GM06990 (cell line): ENCODE data around the gene TMEM39A.

Source experiments
- DNase-seq: peaks from one replicate; pipeline ENCODE4 v3.0.0-alpha.2; 2011; ENCODE audit not compliant: insufficient read length; ENCODE audit errors: extremely low read depth
- H3K27me3 ChIP-seq: replicated peaks from 2 replicates; pipeline ENCODE4 v1.6.0; 2011; ENCODE audit warnings: low read length; ENCODE audit not compliant: control insufficient read depth, insufficient read depth
- H3K36me3 ChIP-seq: 2 replicates; pipeline ENCODE4 v1.5.1; 2011; ENCODE audit warnings: low read length; ENCODE audit not compliant: control insufficient read depth, insufficient read depth
- H3K4me3 ChIP-seq: replicated peaks from 2 replicates; pipeline ENCODE4 v1.5.1; 2011; ENCODE audit warnings: low read depth, mild to moderate bottlenecking, control low read depth, low read length
- TF ChIP-seq, protein P1 (sequence below): IDR thresholded peaks from 2 replicates; pipeline ENCODE4 v1.5.1; 2011; ENCODE audit warnings: low read length, control low read depth, mild to moderate bottlenecking, inconsistent platforms; ENCODE audit not compliant: insufficient read depth, poor library complexity, severe bottlenecking

Gene TMEM39A

DNA sequence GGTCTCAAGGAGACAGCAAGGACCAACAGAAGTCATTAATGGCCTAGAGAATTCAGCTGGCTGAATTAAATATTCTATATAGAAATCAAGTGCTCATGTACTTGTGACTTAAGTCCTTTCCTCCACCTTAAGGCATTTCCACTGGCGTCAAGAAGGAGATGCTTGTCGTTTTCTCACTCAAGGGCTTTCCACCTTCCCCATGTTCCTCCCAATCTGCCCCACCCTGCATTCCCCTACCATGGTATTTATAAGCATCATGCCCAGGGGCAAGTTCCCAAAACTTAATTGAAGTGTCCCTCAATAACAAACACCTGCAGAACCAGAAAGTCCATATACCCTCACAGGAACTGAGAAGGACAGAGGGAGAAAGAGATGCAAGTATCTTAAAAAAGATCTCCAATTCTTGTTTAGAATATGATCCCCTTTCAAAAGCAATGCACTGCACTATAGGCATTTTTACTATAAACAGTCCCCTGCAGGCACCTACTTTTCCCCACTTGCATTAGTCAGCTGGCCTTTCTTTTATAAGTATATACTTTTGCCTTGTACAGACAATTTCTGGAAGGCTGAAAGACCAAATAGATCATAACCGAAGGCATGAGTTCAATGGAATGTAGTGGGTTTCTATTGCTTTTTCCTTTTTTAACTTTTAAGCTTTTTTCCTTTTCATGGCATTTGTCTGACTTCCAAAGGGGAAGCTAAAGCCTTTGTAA is 29.6 kb downstream of the TMEM39A start:
- no peaks in the 10 kb centered on the region for H3K27me3 ChIP-seq
- no peak overlapping the region for H3K4me3 ChIP-seq
- TF ChIP-seq, protein P1, sequence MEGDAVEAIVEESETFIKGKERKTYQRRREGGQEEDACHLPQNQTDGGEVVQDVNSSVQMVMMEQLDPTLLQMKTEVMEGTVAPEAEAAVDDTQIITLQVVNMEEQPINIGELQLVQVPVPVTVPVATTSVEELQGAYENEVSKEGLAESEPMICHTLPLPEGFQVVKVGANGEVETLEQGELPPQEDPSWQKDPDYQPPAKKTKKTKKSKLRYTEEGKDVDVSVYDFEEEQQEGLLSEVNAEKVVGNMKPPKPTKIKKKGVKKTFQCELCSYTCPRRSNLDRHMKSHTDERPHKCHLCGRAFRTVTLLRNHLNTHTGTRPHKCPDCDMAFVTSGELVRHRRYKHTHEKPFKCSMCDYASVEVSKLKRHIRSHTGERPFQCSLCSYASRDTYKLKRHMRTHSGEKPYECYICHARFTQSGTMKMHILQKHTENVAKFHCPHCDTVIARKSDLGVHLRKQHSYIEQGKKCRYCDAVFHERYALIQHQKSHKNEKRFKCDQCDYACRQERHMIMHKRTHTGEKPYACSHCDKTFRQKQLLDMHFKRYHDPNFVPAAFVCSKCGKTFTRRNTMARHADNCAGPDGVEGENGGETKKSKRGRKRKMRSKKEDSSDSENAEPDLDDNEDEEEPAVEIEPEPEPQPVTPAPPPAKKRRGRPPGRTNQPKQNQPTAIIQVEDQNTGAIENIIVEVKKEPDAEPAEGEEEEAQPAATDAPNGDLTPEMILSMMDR, result no peak
- DNase-seq, result no peak
- peaks cover 23% of the 10 kb centered on the region for H3K36me3 ChIP-seq

DNA sequence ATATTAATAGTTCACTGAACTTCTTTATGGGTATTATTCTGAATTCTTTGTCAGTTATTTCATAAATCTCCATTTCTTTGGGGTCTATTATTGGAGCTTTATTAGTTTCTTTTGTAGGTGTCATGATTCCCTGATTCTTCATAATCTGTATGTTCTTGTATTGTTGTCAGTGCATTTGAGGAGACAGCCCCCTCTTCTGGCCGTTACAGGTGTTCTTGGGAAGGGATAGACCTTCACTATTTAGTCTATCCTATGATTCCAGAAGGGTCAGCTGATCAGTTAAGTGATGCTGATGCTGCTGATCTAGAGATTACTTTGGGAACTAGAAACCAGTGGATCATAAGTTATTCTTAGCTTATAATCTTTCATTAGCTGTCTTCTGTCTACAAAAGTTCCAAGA is 34.9 kb downstream of the TMEM39A start:
- DNase-seq, result no peak
- Histone ChIP-seq H3K36me3 (peaks cover 11% of the 10 kb centered on the region), H3K27me3 (no peaks in the 10 kb centered on the region), H3K4me3 (no peak overlapping the region)
- TF ChIP-seq, protein P1, result no peak

DNA sequence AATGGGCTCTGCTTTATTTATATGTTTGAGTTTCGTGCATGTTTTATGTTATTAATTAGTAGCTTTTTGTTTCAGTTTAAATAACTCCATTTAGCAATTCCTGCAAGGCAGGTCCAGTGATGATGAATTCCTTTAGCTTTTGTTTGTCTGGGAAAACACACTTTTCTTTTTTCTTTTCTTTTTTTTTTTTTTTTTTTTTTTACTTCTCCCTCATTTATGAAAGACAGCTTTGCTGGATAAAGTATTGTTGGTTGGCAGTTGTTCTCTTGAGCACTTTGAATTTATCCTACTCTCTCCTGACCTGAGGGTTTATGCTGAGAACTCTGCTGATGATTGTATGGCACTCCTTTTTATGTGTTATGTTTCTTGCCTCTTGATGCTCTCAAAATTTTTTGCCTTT is 35.7 kb downstream of the TMEM39A start:
- Histone ChIP-seq H3K36me3 (peaks cover 10% of the 10 kb centered on the region), H3K4me3 (no peak overlapping the region), H3K27me3 (no peaks in the 10 kb centered on the region)
- TF ChIP-seq, protein P1, result no peak
- DNase-seq, result no peak

DNA sequence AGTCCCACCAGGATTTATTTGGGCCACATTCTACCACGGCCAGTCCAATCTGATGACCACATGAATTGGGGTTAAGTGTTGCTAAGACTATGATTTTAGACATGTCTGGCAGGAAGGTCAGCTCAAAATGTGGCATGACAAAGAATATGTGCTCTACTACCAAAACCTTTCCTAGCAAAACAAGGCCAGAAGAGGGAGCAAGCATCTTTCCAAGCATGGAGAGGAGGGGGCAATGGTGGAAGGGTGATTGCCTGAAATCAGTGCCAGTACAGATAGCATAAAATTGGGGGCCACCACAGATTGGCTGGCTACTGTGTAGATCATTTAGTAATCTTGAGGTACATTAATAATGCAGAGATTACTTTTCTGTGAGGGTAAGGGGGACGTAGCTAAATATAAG is 43.2 kb downstream of the TMEM39A start:
- H3K36me3 ChIP-seq, result peaks cover 3% of the 10 kb centered on the region
- no peak overlapping the region for H3K4me3 ChIP-seq
- TF ChIP-seq, protein P1, result no peak
- no peaks in the 10 kb centered on the region for H3K27me3 ChIP-seq
- DNase-seq, result no peak

DNA sequence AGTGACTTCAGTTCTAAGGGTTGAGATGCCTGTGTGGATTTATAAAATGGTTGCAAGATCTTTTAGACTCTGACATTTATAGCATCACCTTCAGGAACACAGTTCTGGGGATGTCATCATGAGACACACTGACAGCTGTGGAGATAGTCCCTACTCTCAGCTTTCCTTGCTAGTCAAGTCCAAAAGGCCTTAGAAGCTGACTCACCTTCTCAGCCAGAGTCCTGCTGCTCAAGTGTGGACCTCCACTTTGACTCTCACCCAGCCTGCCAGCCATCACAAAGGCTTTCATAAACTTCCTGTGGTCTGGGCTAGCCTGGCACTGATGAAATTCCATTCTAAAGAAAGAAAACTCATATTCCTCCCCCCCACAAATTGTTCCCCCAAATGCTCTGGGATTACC is 44.8 kb downstream of the TMEM39A start:
- TF ChIP-seq, protein P1, result no peak
- Histone ChIP-seq H3K36me3 (peaks cover 12% of the 10 kb centered on the region), H3K4me3 (no peak overlapping the region), H3K27me3 (no peaks in the 10 kb centered on the region)
- DNase-seq, result no peak
